NOMO-1 (cell line): ENCODE results near the gene MMP3.

ENCODE experiments used
- DNase-seq, 2 experiments: peaks; one replicate each; lab custom pipeline; 2025; ENCODE audit not compliant: unreplicated experiment in 2 of 2; lab: John Stamatoyannopoulos, UW

The MMP3 gene

DNA sequence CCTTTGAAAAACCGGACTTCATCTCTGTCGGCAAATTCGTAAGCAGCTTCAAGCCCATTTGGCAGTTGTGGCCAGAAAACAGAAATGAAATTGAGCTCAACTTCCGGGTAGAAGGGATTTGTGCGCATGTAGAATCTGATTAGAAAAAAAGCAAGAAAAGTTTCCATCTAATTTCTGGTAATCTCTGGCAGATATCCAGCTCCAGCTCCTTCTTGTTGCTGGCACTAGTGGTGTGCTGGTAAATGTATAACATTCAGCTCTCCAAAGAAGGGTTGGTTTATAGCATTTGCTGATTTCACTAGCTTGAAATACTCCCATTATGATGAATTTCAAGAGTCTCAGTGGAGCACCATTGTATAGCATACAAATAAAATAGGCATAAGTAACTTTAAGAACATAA is 50.8 kb downstream of the MMP3 start:
- peak in 1 of 2 experiments; percentile 24 for DNase-seq

- no peak for DNase-seq
Measured at GRCh38 chr11:102791271-102792036, 52.0 kb downstream of the MMP3 start.

- DNase-seq = no peak
Measured at GRCh38 chr11:102788334-102788995, 54.9 kb downstream of the MMP3 start.
